Measurements from ENCODE around the gene STAMBP.
"Not testable (repeated sequence)": the region's sequence is repeated elsewhere in the genome, so short reads cannot be mapped to it uniquely, and the experiment has no call there.

STAMBP gene

DNA sequence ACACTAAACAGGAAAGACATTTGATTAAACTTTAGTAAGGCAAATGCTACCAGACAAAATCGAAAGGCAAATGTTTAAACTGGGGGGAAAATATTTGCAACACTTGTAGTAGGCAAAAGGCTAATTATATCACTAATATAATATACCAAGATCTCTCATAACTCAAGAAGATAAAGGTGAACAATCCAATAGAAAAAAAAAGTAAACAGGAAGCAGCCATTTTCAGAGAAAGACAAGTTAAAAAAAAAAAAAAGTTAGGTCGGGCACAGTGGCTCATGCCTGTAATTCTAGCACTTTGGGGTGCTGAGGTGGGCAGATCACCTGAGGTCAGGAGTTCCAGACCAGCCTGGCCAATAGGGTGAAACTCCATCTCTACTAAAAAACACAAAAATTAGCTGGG is 59.6 kb downstream of the STAMBP start:
- no peak for DNase-seq

DNA sequence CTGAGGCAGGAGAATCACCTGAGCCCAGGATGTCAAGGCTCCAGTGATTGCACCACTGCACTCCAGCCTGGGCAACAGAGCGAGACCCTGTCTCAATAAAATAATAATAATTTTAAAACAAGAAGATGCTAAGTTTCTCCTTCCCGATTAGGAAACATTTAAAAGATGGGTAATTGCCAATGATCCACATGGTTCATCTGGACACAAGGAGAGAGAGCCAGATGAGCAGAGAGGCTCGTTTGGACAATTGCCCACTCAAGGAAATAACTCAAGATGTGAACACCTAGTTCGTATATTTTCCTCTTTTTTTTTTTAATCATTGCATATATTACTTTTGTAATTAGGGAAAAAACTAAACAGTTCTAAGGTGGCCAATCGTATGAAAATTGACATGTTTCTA is 60.4 kb downstream of the STAMBP start:
- no peak for DNase-seq

DNA sequence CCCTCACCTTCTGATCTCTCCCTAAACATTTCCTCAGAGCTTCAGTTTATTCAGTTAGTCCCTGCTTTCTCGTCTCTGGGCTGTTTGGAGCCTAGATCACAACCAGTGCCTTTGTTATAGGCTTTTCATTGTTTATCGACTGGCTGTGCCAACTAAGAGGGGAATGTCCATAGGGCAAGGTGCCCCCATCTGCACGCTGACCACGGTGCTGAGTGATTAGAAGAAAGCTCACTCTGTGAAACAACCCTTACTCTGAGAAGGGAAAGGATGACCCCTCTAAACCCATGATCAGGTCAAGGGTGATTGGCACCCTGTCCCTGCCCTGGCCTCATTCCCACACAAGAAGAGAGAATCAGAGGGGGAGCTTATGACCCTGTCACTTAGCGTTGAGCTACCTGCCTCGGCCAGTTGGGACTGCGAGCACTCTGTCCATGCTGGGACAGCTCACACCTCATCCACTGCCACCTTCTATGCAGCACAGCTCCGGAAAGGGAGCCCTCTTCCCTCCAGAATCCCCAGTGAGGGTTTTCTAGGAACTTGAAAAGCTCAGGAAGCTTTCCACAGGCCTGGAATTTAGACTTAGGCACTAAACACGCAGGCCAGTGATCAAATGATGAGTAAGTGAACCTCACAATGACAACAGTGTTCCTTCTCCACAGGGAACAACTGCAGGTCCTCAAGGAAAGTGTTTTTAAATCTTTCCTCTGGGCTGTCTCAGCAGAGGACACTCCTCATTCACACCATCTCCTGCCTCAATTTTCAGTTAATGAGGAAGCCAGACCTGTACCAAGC is 61.7 kb downstream of the STAMBP start:
- no peak for DNase-seq

DNA sequence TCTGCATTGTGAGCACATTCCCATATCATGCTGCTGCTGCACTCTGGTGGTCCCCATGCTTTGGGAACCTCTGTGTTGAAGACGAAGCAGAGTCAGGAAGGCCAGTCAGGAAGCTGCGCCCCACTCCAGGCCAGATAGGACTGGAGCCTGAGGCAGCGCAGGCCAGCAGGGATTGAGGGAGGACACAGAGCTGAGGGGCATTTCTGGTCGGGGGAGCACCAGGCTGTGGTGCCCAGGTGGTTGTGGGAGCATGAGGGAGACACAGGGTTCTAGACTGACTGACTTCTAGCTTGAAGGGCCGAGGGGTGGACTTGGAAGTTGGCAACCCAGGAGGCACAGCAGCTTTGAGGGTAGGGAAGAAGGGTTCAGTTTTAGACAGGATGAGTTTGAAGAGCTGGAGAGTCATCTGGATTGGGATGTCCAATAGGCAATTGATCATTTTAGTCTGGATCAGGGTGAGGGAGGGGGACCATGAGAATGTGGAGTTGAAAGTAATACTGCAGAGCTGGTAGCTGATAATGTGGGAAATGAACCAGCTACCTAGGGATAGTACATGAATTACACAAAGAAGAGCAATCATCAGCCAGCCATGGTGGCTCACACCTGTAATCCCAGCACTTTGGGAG is 62.6 kb downstream of the STAMBP start:
- DNase-seq: no peak

DNA sequence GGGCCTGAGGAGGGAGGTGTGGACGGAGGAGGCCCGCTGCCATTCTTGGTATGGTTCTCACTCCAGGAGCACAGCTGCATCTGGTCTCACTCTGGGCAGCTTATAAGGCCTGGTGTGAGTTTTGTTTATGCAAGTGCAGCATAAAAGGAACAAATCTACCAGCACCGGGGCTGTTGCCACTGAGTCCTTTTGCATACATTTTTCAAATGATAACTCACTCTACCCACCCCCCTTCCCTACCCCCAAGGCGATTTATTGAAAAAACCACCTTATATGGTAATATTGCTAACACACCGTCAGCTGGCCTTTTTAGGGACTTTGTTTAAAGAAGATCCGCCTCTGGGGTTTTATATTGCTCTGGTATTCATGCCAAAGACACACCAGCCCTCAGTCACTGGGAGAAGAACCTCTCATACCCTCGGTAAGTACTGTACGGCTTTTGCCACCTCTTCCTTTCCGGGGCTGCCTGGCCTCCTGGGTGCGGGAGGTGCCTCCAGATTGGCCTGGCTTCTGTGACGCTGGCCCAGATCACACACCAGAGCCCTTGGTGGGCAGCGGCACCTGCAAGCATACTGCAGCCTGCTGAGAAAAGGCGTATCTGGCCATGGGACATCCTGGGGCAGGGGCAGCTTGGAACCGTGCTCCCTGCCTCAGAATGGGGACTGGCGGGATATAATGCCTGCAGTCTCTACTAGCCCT is 64.0 kb downstream of the STAMBP start, which contains the start of gene ACTG2:
ACTG2 (plus strand) TSS at position 378 of the 699 bp plus-strand sequence. CDS start 8,304 bp downstream, outside the sequence.
- DNase-seq: no peak

DNA sequence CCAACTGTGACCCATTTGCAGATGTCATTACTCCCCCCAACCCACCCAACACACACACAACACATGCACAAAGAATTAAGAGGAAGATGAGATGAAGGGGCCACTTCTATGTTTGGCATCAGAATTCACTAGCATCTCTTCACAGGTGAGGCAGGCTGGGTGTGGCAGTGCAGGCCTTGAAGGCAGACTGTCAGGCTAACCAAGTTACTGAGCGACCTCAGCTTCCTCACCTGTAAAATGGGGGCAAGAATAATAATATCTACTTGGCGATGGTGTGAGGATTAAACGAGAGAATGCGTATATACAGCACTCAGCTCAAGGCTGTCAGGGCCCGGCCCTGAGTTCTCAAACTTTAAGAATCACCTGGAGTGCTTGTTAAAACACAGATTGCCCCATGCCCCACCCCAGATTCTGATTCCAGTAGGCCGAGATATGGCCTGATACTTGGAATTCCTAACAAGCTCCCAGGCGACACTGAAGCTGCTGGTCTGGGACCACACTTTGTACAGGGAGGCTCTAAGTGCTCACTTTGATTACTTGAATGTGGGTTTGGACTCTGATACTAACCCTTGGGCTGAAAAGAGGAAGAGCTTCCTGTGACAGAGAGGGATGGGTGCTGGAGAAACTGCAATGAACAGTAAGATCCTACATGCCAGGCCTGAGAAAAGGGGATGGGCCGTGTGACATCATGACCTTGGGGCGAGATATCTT is 65.2 kb downstream of the STAMBP start:
- DNase-seq: no peak

DNA sequence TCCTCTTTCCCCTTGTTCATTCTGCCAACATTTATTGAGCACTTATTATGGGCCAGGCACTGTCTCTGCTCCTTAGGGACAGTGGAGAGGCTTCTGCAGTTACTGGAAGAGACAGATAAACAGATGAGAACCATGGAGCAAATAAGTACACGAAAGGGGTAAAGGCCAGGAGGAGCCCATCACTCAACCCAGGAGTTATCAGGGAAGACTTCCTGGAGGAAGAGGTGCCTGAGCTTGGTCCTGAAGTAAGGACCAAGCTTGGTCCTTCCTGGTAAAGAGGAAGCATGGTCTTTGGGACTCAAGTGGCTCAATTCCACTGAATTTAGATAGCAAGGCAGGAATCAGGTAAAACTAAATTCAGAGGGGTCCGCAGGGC is 65.7 kb downstream of the STAMBP start:
- DNase-seq: no peak

DNA sequence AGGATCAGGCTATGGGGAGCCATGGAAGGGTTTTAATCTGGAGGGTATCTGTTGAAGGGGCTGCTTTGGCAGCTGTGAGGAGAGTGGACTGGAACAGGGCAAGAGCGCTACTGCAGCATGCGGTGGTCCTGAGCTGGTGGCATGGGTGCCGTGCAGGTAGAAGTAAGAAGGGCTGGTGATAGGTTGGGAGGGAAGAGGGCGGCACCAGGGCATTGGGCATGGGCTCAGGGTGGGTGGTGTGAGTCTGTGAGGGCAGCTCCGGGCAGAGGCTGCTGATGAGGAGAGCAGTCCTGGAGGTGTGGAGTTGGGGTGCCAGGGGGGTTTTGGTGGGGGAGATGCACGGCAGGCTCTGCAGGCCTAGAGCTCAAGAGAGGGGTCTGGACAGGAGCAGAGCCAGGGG is 66.1 kb downstream of the STAMBP start:
- DNase-seq: no peak

DNA sequence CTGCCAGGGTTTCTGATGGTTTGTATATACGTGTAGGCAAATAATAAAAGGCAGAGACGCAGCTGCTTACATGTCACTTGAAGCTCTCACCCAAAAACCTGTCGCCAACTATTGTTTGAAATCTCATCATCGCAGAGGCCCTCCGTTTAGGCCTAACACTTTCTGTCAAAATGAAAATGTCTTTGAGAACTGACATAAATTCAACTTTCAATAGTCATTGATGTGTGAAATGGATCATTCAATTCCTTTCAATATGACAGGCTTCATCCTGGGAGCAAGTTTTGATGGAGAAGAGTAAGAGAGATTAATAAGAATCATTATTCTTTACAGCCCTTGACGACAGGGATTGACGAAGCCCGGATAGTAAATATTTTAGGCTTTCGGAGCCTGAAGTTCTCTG is 66.7 kb downstream of the STAMBP start:
- DNase-seq: no peak

DNA sequence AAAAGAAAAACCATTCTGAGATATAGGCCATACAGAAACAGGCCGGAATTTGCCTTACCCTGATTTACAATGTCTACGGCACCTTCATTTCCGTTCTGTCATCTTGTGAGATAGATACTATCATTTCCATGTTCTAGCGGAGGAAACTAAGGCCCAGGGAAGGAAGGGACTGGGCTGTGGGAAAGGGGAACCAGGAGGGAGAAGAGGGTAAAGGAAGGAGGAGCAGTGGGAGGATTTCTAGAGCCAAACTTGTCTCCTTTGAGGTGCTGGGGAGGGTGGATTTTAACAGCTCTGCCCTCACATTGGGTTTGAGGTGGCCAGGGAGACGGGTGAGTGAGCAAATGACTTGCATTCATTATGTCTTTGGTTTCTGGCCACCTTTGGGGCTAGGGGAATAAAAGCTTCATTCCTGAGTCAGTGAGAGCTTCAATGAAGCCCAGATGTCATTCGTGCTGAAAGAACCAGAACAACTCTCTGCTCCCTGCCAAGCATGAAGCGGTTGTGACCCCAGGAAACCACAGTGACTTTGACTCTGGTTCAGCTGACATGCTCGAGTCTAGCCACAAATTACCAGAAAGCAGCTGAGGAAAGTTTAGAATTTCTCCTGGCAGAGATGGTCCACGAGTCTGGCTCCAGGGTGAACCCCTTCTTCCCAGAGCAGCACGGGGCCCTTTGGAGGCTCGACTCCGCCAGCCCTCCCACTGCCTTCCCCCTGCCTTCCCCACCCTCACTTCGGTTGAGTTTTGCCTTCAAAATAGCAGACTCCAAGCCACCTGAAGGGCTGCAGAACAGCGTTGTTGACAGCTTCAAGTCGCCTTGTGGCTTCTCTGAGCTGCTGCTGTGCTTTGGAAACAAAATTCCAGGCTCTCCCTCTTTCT is 67.8 kb downstream of the STAMBP start:
- no peak for DNase-seq

DNA sequence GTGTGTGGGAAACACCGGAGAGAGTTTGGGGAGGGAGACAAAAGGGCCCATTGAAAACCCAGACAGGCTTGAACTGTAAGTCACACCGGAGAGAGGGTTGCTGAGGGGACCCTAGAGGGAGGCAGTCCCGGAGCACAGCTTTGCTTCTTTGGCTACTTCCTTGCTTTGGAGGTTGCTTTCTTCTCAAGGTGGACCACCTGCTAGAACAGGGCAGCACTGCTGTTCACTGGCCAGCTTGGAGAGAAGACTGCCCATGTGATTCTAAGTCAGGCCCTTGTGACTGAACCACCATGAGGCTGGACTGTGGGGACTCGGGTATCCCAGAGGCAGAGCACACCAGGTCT is 68.5 kb downstream of the STAMBP start:
- DNase-seq: no peak

DNA sequence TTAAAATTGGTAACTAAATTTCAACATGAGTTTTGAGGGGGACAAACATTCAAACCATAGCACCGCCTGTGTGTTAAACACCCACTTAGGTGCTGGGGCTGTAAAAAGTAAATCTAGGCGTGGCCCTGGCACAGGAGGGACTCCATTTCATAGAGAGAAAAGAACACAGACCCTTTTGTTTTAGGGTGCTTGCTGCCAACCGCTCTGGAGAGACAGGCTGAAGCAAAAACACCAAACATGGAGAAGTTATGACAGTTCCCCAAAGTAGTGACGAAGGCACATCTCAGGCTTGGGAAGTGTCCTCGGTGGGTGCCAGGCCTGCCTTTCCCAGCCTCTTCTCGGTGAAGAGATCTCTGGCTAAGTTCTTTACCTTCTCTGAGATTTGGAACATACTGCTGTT is 69.2 kb downstream of the STAMBP start:
- DNase-seq: no peak

DNA sequence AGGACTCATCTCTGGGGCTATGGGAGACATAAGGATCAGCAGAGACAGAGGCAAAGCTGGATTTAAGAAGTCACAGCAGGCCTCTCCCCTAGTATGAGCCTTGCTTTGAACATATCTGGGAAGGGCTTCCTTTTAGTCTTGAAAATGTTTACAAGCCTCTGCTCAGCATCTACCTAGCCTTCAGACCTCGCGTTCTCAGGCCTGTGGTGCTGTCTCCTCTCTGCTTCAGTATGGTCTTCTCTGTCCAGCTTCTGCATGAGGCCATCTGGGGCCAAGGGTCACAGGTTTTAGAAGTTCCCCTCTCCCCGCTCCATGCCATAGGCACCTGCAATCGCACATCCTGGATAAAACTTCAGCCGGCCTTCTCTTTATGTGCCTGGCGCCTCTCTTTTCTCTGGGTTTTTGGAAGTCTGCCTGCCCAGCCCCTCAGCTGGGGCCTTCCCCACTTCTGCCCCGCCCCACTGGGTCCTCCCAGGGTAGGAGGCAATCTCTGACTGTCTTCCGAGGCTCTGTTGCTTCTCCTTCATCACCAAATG is 71.1 kb downstream of the STAMBP start:
- no peak for DNase-seq

DNA sequence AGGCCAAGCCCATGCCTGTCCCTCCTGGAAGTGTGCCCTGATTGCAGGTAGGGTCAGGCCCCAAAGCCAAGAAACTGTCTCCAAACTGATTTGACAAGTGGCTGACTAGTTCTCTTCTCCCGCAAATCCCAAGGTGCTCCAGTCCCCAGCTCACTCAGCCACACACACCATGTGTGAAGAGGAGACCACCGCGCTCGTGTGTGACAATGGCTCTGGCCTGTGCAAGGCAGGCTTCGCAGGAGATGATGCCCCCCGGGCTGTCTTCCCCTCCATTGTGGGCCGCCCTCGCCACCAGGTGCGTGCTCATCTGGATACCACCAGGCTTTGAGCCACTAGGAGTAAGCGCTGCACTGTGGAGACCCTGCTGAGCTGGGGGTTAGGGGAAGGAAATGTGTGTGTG is 72.4 kb downstream of the STAMBP start:
- no peak for DNase-seq

DNA sequence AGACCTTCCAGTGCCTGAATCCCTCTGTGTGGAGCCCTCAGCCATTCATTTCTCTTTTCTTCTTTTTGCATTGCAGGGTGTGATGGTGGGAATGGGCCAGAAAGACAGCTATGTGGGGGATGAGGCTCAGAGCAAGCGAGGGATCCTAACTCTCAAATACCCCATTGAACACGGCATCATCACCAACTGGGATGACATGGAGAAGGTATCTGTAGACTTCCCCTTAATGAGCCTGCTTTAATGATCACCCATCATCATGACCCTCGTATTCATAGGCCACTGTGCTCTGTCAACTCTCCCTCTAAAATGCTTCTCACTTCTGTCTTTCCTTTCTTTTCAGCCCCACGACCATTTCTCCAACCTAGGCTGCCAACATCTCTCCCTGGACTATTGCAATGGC is 73.5 kb downstream of the STAMBP start:
- DNase-seq: no peak

DNA sequence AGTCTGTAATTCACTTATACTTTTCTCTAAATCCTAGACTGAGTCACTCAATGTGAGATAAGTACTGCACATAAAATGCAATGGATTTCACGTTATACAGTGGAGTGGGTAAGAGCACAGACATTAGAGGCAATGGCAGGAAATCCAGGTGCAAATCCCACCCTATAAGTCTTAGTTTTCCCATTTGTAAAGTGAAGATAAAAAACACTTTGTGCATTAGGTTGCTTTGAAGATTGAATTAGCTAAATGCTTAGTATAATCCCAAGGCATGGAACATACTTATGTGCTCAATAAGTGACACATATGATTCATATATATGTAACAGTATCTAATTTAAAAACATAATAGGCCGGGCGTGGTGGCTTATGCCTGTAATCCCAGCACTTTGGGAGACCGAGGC is 74.6 kb downstream of the STAMBP start:
- no peak for DNase-seq

DNA sequence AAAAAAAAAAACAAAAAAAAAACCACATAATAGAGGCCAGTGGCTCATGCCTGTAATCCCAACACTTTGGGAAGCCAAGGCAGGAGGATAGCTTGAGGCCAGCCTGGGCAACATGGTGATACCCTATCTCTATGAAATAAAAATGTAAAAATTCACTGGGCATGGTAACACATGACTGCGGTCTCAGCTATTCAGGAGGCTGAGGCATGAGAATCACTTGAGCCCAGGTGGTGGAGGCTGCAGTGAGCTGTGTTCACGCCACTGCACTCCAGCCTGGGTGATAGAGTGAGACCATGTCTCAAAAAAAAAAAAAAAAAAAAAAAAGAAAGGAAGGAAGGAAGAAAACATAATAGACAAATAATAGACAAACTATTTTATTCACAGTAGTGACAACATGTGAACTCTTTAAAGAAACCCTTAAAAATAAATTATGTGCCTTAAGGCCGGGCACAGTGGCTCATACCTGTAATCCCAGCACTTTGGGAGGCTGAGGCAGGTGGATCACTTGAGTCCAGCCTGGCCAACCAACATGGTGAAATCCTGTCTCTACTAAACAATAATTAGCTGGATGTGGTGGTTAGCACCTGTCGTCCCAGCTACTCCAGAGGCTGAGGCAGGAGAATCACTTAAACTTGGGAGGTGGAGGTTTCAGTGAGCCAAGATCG is 75.3 kb downstream of the STAMBP start:
- not testable (repeated sequence) for DNase-seq

DNA sequence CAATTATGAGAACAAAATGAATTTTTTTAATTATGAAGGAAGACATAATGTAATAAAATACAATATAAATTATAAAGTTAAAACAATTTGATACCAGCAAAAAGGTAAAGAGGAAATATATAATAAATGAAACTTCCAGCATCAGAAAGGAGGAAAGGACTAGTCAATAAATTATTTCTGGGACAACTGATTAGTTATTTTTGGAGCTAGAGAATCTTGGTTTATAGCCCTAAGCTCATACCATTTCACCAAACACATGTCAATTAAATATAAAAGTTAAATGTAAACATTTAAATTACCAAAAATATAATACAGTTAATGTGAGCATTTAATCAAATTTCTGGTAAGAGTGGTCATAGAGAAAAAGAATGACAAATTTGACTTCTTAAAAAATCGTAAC is 76.2 kb downstream of the STAMBP start:
- no peak for DNase-seq

DNA sequence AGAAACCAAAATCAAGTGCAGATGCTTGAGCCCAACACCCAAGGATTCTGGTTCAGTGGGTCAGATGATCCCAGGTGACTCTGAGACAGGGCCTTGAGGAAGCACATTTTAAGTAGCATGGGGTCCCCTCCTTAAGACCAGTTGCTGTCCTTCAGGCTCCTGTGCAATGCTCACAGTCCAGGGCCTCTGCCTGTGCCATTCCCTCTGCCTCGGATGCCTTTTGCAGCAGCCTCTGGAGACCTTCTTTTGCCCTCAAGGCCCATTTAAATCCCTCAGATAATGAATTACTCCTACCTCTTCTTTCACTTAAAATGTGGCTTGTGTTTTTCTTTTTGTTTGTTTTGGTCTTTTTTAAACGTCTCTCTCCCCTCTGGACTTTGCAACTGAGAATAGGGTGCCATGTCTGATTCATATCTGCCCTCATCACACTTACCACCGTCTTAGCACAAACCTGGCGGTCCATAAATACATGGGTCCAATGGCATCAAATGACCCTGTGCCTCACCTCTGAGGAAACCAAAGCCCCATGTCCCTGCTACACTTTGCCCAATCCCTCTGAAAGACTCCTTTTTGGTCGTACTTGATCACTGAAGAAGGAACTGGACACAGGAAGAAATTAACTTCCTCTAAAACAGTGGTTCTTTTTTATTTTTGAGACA is 78.2 kb downstream of the STAMBP start:
- DNase-seq: no peak

DNA sequence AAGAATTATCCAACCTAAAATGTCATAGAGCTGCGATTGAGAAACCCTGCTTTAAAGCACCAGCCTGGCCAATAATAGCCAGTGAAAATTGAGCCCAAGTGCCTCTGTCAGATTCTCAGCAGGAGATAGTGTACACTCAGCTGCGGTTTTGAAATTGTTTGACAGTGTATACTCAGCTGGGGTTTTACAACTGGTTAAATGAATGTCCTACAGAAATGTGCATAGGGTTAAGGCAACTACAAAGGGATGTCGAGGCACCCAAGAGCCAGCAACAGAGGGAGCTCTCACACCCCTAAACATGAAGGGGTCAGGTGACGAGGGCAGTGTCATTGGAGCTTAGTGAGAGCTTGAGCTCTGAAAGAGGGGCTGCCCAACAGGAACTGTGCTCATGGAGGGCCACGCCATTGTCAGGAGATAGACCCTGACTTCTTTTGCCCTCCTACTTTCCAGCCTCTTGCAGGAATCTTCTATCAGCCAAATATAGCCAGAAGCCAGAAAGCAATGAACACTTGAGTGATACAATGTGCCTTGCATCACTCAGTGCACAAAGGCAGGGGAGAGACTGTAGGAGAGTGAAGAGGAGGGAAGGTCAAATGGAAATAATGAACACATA is 79.2 kb downstream of the STAMBP start:
- DNase-seq: peak; percentile 37

Measured in NCI-H187 treated with DMSO at 0.1 percent for 48 hours (cell line).